Occipital lobe (tissue), 2 donors: ENCODE measurements around the gene TFAP2A. TPM values are rescaled to one million over a fixed set of nuclear protein-coding genes. Genes with fewer than 3 reads are reported as not detected.

Source experiments
- small RNA-seq: library from RNA; depleted of rRNA; stranded (forward); fragments of <200 nt; gene quantifications from one replicate; pipeline ENCODE3, GENCODE V24; 2014
- total RNA-seq: library from RNA; depleted of rRNA; stranded (reverse); fragments of >200 nt; gene quantifications from one replicate; pipeline ENCODE4 v1.2.3, GENCODE V29; 2014

Gene TFAP2A
- total RNA-seq, 1 donor from 2014 or later, result not detected

Small RNA genes within 50 kb of the gene (small RNA-seq; reads per million reads assigned to genes)
- gene MIR5689, result not detected

Other genes starting within 250 kb of the TFAP2A start
- gene GCNT2, start 106.3 kb upstream of the TFAP2A start, total RNA-seq, result 14.8 TPM